ENCODE data around the gene LMNTD1.
"Not testable (repeated sequence)": the region's sequence is repeated elsewhere in the genome, so short reads cannot be mapped to it uniquely, and the experiment has no call there.

Gene LMNTD1

DNA sequence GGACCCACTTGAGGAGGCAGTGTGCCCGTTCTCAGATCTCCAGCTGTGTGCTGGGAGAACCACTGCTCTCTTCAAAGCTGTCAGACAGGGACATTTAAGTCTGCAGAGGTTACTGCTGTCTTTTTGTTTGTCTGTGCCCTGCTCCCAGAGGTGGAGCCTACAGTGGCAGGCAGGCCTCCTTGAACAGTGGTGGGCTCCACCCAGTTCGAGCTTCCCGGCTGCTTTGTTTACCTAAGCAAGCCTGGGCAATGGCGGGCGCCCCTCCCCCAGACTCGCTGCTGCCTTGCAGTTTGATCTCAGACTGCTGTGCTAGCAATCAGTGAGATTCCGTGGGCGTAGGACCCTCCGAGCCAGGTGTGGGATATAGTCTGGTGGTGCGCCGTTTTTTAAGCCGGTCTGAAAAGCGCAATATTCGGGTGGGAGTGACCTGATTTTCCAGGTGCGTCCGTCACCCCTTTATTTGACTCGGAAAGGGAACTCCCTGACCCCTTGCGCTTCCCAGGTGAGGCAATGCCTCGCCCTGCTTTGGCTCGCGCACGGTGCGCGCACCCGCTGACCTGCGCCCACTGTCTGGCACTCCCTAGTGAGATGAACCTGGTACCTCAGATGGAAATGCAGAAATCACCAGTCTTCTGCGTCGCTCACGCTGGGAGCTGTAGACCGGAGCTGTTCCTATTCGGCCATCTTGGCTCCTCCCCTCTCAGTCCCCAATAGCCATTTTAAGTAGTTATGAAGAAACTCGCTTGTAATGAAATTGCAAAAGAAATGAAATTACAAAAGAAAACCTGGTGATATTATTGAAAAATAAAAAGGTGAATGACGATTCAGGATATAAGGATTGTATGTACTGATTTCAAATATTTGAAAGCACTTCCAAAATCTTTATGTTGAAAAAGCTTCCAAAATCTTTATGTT lies 63.9 kb downstream of the LMNTD1 start:
- DNase-seq: not testable (repeated sequence)

DNA sequence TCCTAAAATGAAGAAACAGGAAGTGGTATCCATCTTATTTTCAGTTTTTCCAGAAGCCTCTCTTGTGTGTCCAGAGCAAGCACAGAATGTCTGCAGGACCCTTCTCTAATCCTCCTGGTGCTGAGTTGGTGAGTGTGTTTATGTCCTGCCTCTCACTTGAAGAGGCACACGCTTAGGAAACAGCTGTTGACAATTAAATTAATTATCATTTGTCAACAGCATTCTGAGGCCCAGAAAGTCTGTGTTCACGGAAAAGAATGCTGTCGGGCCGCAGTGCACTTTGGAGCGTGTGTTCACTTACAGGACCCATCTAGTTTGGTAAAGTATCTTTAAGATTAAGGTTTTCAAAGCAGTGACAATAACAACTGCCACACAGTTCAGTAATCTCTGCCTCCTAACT lies 70.5 kb downstream of the LMNTD1 start:
- no peak for DNase-seq

DNA sequence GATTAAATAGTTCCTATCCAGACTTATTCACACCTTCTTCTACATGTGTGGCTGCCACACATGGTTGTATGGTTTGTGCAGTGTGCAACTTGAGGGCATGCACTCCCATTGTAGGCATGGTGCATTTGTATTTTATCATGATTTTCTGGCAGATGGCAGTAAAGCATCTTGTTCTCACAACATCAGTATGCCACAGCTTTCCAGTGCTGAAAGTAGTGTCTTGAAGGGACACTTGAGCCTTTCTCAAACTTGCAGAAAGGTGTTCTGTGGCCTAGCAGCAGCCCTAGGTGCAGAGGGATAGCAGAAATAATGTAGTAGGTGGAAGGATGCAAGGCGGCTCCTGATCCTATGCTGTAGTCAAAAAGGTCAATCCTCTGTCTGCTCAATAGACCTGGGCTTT lies 72.9 kb downstream of the LMNTD1 start:
- DNase-seq: no peak

DNA sequence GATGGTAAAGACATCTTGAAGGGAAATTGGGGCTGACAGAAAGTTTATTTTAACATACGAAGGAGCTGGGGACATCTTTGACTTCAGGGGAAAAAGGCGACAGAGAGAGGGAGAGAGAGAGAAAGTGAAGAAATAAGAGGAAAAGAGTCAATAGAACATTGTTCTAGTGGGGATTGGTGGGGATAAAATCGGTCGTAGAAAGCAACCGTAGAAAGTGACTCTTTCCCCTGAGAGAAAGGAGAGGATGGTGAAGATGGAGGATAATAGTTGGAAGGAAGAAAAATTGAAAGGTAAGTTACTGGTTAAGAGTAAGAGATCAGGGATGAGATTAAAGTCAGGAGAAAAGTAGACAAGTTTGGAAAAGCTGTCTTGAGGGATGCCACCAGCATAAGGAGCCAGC lies 75.9 kb downstream of the LMNTD1 start:
- DNase-seq: no peak

DNA sequence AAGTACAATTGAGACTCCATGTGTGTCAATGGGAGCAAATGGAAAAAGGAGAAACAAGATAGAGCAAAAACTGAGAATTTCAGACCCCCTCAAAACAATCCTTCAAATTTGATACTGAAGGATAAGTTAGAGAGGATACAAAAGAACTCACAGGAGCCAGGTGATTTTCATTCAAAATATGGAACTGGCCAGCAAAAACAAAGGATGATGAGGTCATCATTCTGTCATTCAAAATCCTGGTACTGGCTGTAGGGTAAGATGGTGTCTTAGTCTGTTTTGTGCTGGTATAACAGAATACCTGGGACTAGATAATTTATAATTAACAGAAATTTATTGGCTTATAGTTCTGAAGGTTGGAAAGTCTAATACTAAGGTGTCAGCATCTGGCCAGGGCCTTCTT lies 80.6 kb downstream of the LMNTD1 start:
- DNase-seq: no peak

DNA sequence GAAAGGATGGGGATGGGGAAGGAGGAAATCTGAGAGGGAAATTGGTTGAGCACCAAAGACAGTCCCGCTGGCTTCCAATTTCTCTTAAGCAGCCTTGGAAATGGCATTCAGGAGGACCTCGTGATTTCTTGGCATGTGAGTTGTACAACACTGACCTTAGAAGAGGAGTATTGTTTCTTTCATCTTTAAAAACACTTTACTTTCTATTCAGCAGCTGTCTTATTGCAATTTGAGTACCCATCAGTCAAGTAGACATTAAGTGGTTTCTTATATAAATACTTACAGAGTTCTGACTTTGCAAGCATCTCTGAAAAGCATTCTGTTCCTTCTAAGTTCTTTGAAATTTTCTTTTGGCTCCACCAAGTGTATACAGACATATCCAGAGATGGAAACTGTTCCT lies 83.2 kb downstream of the LMNTD1 start:
- DNase-seq: no peak

DNA sequence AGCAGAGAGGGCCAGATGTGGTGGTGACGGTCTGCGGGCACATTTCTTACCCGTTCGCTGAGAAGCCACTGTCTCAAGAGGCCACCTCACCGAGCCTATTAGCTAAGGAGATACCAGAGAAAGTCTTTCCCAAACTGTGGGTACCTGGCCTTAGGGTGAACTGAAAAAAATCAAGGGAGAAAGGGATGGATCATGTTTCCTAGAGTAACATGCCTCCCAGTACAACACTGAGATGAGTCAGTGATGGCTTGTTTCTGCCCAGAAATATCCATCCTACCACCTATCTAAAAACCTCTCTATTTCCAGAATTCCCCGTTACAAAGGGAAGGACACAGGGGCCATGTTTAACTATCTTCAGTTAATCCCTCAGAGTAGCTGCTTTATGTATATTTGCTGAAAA lies 83.7 kb downstream of the LMNTD1 start:
- no peak for DNase-seq

DNA sequence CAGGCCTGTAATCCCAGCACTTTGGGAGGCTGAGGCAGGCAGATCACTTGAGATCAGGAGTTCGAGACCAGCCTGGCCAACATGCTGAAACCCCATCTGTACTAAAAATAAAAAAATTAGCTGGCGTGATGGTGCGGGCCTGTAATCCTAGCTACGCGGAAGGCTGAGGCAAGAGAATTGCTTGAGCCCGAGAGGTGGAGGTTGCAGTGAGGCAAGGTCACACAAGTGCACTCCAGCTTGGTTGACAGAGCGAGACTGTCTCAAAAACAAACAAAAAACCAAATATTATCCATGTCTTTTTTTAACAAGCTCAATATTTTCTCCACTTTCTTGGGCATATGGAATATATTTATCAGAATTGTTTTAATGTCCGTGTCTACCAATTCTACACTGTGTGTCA lies 89.6 kb downstream of the LMNTD1 start:
- DNase-seq: no peak

DNA sequence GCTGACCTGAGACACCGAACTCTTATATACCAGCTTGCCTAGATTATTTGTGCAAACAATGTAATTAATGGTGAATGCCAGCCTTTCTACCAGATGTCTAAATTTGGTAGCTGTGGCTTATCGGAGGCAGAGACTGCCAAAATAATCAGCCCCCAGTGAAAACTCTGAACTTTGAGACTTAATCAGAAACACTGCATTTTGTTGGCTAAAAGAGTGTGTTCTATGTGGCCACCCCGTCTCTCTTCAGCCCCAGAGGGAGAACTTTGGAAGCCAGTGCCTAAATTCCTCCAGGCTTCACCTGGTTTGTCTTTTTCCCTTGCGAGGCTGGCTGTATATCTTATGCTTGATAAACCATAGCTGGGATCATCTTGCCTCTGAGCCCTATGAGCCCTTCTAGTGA lies 90.1 kb downstream of the LMNTD1 start:
- DNase-seq: no peak

DNA sequence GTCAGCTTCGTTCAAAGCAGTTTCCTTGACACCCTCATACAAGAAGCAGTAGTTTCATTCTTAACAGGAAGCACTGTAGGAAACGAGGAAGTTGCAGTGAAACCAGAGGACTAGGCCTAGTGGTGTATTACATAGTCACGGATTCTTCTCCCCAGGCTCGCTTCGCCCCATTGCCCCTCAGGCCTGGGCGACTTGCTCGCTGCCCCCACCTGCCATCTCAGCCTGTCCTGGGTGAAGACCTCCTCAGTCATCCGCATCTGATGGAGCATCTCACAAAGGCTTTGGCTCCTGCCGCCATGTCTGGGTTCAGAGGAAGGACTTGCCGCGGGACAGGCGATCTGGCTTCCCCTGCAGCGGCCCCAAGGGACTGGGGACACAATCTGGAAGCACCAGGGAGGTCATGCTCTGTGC lies 93.5 kb downstream of the LMNTD1 start:
- DNase-seq: no peak

DNA sequence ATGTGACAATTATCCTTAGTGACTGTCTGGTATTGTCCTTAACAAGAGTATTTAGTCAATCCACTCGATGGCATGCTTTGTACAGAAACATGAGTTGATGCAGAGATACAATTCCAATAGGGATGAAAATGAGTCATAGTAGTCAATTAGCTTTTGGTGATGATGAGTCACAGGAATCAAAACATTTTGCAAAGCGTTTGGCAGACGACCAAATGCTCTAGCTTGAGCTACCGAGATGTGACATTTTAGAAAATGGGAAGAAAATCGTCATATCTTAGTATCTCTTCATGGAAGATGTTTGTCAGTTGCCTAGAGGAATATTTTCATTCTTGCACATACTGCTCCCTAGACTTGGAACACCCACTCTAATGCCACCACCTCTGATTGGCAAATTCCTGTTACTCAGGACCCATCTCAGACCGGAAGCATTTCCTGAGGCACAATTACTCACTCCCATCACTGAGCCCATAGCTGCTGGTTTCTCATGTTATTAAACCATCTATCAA lies 95.0 kb downstream of the LMNTD1 start:
- DNase-seq: peak in 1 of 2 experiments; percentile 58

DNA sequence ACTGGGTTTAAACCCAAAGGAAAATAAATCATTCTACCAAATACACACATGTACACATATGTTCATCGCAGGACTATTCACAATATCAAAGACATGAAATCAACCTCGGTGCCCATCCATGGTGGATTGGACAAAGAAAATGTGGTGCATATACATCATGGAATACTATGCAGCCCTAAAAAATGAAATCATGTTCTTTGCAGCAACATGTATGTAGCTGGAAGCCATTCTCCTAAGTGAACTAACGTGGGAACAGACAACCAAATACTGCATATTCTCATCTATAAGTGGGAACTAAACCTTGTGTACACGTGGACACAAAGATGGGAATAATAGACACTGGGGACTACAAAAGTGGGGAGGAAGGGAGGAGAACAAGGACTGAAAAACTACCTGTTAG lies 96.6 kb downstream of the LMNTD1 start:
- no peak for DNase-seq

DNA sequence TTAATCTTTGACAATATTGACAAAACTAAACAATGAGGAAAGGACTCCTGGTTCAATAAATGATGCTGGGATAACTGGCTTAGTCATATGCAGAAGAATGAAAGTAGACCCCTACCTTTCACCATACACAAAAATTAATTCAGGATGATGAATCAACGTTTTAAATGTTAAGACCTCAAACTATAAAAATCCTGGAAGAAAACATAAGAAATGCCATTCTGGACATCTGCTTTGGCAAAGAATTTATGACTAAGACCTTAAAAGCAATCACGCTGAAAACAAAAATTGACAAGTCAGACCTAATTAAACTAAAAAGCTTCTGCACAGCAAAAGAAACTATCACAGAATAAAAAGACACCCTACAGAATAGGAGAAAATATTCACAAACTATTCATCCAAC lies 97.4 kb downstream of the LMNTD1 start:
- DNase-seq: no peak

DNA sequence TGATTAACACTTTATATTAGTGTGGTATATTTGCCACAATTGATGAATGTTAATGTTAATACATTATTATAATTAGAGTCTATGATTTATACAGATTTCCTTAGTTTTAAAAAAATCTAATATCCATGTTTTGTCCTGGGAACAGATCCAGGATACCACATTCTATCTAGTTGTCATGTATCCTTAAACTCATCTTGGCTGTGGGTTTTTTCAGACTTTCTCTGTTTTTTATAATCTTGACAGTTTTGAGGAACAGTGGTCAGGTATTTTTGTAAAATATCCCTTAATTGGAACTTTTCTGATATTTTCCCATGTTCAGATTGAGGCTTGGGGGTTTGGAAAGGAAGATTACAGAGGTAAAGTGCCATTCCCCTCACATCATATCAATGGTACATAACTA lies 104.1 kb downstream of the LMNTD1 start:
- DNase-seq: no peak

DNA sequence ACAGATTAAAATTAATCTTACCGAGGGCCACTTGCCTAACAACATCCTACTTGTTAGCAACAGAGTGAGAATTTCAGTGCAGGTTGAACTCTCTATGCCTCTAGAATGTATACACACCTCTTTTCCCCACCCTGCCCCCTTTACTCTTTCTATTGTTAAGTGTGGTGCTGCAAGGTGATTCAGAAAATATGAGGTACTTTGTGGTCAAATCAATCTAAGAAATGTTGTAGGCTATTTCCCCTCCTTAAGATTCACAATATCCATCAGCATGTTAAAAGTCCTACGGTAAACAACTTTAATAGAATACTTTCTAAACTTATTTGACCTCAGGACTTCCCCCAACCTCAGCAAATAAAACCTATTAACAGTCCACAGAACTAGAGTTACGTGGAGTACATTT lies 106.0 kb downstream of the LMNTD1 start:
- no peak for DNase-seq

DNA sequence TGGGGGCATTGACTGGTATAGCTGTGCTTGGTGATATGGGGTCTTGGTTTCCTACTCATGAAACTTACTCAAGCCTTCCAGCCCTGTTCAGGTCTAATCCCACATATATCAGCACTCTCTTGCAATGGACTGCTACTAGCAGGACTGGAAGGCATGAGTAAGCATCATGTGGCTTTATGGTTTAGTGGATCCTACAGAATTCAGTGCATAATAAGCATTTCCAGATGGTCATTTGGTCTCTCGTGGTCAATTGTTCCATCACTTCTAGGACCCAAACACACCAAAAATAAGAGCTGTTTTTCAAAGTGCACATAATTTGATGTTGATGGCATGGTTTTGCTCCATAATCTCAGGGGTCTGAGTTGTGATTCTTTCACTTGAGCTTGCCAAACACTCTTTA lies 114.4 kb downstream of the LMNTD1 start:
- DNase-seq: no peak

DNA sequence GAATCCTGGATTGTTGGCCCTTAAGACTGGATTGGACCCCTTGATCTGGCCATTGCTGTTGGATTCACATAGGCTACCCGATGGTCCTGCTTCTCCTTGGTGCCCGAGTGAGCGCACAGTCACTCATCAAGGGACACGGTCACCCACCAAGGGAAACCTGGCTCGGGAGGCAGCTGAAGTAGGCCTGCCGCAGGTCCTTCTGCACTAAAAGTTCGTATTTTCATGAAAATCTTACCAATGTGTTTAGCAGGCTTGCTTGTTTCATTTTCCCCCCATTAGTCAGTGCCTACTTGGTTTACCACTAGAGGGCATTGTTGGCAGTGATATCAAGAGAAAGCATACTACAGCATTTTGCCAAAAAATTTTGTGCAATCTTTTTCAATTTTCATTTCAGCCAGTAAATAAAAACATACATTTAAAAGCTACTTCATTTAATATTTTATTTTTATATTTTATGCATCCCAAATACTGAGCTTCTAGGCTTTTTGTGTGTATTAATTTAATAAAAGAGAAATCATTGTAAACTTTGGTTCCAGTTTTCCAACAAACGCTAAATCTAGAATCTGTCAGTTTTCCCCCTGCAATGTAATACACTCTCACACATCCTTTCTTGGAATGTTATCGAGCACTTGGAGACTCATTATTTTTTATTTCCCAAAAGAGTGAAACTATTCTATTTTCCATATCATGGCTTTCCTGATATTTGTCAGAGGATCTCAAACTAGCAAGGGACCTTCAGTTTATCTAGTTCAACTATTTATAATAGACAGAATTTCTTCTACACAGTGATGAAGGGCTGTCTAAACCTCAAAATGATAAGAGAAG lies 116.7 kb downstream of the LMNTD1 start:
- DNase-seq: peak; percentile 38 to 48

DNA sequence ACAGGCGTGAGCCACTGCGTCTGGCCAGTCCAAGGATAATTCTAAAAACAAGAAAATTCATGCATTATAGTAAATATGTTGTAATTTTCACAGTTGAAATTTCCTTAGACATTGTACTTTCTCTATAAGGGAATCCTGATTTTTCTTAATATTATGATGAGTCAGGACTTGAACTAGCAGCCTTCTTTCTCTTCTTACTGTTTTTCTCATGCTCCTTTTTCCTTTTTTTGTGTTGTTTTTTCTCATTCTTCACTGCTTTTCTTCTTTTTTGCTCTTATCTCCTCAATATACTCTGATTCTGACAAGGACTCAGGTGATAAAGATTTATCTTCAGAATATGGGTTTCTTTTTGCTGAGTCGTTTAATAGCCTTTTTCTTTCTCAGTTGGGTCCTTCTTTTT lies 117.7 kb downstream of the LMNTD1 start:
- DNase-seq: no peak

DNA sequence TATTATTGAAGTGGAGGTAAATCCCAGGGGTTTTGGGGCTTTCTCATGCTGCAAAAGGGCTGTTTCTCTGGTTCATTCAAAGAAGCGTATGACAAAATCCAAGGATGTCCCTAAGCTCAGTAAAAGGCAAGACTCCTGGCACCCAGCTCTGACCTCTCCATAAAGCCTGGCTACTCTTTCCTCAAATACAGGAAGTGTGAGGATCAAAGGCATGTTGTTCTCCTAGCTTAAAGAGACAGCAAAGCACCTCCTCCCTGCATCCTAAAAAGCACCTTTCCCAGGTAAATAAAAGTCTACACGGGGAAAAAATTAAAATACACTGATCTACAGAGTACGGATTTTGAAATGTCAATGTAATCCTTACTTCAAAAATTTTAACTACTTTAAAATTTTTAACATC lies 118.6 kb downstream of the LMNTD1 start:
- DNase-seq: no peak

DNA sequence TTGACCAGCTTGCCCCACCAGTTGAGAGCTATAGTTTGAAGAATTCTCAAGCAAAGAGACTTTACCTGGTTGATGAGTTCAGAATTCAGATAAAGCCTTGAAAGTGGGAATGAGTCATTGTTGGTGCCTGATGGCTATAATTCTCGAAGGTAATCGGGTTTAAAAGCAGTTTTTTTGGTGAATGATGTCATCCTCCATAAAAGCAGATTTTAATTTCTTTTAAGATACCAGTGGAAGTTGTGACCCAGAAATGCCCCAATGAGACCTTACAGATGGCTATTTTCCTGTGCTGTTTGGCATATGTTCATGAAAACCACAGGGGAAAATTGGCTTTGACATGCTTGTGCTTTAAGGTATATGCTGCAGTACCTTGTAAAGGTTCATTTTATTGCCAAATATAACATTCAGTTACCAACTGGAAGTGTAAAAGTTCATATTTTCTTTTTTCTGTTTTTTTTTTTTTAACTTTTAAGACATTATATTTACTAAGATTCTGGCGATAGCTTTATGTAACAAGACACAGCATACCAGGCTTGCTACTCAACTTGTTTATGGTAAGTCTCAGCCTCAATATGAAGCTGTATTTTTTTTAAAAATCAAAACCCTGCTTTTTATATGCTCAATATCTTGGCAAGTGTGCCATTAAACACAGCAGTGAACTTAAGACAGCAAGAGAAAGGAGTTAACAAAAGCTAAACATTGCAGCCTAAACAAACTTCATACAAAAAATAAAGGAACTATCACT lies 119.3 kb downstream of the LMNTD1 start:
- DNase-seq: no peak

DNA sequence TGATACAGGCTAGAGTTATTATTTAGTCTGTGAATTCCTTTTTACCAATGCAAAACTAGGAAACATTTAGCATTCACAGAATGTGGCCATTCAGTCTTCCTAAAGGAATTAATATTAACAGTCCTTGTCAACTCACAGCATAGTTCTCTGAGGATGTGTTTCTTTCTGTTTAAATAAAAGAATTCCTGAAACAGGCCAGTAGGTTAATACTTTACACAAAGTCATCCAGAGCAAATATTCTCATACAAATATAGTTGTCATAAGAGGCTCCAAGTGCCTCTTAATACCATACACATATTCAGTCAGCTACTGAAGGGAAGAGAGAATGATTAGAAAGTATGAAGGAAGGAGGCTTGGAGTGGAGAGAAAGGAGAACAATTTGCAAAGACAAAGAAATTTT lies 120.1 kb downstream of the LMNTD1 start:
- DNase-seq: no peak

DNA sequence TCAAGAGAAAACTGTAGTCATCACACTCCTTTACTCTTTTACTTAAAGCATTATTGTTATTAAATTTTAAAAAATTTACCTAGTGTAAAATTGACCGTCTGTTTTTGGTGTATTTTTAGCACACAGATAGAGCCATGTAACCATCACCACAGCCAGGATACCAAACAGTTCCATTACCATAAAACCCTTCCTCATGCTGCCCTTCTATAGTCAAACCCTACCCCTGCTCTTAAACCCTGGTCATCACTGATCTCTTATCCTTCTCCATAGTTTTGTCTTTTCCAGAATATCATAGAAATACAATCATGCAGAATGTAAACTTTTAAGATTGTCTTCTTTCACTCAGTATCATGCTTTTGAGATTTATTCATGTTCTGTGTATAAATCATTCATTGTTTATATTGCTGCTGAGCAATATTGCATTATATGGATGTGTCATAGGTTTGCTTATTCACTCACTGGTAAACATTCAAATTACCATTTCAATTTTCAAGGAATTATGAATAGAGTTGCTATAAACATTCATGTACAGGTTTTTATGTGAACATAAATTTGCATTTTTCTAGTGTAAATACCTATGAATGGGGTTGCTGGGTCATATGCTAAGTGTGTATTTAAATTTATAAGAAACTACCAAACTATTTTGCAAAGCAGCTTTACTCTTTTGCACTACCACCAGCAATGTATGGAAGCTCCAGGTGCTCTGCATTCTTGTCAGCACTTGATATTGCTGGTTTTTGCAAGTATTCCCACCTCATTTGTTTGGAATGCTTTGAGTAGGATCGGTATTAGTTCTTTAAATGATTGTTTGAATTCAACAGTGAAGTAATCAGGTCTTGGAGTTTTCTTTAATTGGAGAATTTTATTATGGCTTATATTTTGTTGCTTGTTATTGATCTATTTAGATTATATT lies 125.5 kb downstream of the LMNTD1 start:
- DNase-seq: no peak

Measured in NCI-H1930 (cell line).